GM19372 (cell line): ENCODE measurements around the gene SLC25A28.

Source experiments
- ATAC-seq: cut with Tn5 transposase; IDR thresholded peaks from one replicate; pipeline ENCODE4 v1.9.1; 2021; ENCODE audit warnings: mild to moderate bottlenecking, low read depth, moderate library complexity; ENCODE audit not compliant: unreplicated experiment

The SLC25A28 gene

GRCh38 chr10:99593312-99593711 lies 26.9 kb downstream of the SLC25A28 start:
- ATAC-seq = no peak

DNA sequence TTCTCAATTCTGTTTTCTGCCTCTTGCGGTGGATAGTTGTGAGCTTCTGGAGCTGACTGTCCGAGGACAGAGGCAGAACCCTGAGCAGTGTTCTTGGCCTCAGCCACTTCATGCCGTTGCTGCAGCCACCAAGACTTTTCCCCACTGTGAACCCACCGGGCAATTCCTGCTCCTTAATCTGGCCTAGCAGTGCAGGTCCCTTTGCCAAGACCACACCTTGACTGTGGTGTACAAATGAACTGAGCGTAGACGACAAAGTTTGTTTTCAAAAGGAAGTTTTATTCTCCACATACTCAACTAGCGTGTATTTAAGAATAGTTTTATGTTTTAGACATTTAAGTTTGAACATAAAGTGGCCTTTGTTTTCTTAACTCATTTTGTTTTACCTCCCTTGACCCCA lies 29.4 kb downstream of the SLC25A28 start:
- ATAC-seq = no peak

- ATAC-seq = no peak
These were observed 36.6 kb downstream of the SLC25A28 start for GRCh38 chr10:99583687-99584086.

DNA sequence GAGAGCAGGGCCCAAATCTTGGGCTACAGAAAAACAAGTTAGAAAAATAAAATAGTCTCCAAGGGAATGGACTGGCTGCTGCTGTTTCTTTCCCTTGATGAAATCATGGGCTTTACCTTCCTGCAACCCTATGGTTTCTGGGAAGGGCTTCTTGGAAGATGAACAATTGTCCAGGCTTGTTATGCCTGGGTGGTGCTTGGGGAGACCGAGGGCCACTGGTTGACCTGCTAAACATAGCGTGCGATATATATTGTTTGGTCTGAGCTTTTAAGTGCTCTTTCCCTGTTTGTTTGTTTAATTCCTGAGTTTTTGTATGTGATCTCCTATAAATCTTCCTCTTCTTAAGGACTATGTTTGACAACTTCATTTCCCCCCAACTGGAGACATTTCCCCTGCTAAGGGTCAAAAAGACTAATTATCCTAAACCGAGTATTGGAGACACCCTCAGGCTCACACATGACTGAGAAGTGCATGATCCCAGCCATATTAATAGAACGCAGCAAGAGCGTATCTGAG lies 37.9 kb downstream of the SLC25A28 start:
- ATAC-seq = no peak

GRCh38 chr10:99579971-99580370 lies 40.3 kb downstream of the SLC25A28 start:
- no peak for ATAC-seq

- no peak for ATAC-seq
These were observed 46.4 kb downstream of the SLC25A28 start for GRCh38 chr10:99573790-99574189.

- ATAC-seq = no peak
These were observed 48.4 kb downstream of the SLC25A28 start for GRCh38 chr10:99571816-99572215.

- ATAC-seq = no peak
These were observed 50.3 kb downstream of the SLC25A28 start for GRCh38 chr10:99569961-99570360.

DNA sequence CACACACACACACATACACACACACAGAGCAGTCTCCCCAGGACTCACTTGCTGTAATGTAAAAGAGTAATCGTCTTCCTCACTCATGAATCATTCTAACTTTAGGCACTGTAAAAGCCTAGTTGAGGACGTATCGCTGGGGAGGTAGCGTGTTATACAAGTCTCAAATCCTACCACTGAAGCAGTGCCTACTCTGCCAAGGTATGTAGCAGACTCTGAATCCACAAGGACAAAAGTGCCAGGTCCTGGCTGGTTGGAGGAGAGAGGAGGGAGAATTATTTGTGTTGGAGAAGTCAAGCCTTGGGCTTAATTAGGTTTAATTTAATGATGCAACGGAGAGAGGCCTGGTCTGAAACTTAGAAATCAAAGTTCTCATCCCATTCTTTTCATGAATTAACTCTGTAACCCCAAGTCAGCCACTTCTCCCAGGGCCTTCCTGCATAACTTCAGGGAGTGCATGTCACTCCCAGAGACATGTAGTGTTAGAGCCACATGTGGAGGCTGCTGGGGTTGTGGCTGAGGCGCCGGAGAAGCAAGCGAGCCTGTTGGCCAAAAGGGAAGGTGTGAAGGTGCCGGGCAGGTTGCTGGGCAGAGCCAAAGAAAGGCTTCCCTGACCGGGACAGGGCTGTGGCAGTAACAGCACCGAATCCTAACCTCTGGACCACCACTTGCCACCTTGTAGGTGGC lies 50.8 kb downstream of the SLC25A28 start:
- ATAC-seq = no peak

DNA sequence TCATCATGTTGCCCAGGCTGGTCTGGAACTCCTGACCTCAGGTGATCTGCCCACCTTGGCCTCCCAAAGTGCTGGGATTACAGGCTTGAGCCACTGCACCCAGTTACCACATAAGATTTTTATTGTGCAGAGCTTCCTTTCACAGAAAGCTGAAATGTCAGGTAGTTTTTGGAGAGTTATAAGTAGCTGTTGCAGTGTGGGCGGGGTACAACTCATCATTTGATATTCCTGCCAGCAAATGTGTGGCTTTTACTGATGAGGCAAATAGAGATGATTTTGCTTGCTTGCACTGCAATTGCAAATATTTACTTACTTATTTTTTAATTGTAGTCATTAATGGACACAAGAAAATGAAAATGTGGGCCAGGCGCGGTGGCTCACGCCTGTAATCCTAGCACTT lies 55.1 kb downstream of the SLC25A28 start:
- ATAC-seq = no peak

GRCh38 chr10:99564361-99564760 lies 55.9 kb downstream of the SLC25A28 start:
- no peak for ATAC-seq

- ATAC-seq = no peak
These were observed 57.6 kb downstream of the SLC25A28 start for GRCh38 chr10:99562631-99563030.
